Mucosa of rectum (tissue), 2 donors: ENCODE results near the gene SPTSSB.

Source experiments
- H3K27ac ChIP-seq, 2 donors: one replicate each; pipeline ENCODE4 v1.7.0; 2013; ENCODE audit warnings: inconsistent platforms in 2 of 2, low read depth in 2 of 2, low read length in 2 of 2
- H3K27me3 ChIP-seq, 2 donors: one replicate each; pipeline ENCODE4 v1.7.0; 2013; ENCODE audit warnings: low read length in 2 of 2; ENCODE audit not compliant: control insufficient read depth in 2 of 2, insufficient read depth in 2 of 2
- H3K36me3 ChIP-seq, 2 donors: one replicate each; pipeline ENCODE4 v1.7.0; 2013; ENCODE audit warnings: low read length in 2 of 2; ENCODE audit not compliant: control insufficient read depth in 2 of 2, insufficient read depth in 2 of 2
- H3K4me1 ChIP-seq, 2 donors: one replicate each; pipeline ENCODE4 v1.7.0; 2013; ENCODE audit warnings: low read length in 2 of 2, mild to moderate bottlenecking in 1 of 2; ENCODE audit not compliant: control insufficient read depth in 2 of 2, insufficient read depth in 2 of 2
- H3K4me3 ChIP-seq, 2 donors: one replicate each; pipeline ENCODE4 v1.7.0; 2013; ENCODE audit warnings: low read length in 2 of 2
- H3K9ac ChIP-seq, 2 donors: one replicate each; pipeline ENCODE4 v1.7.0; 2013; ENCODE audit warnings: low read length in 2 of 2, low read depth in 1 of 2, mild to moderate bottlenecking in 1 of 2
- H3K9me3 ChIP-seq, 2 donors: one replicate each; pipeline ENCODE4 v1.7.0; 2013; ENCODE audit warnings: low read length in 2 of 2; ENCODE audit not compliant: control insufficient read depth in 2 of 2
- donor health status: healthy.
- donor health status: Normal muscosa, but diverticular disease.

SPTSSB gene

GRCh38 chr3:161319867-161320266, 51.5 kb downstream of the SPTSSB start:
- Histone ChIP-seq H3K36me3 (no peaks in the 10 kb centered on the region), H3K9ac (no peak overlapping the region), H3K27ac (no peak overlapping the region), H3K4me3 (no peak overlapping the region), H3K9me3 (no peaks in the 10 kb centered on the region), H3K4me1 (peaks cover 0 to 9% of the 10 kb centered on the region in 2 donors), H3K27me3 (no peaks in the 10 kb centered on the region)

DNA sequence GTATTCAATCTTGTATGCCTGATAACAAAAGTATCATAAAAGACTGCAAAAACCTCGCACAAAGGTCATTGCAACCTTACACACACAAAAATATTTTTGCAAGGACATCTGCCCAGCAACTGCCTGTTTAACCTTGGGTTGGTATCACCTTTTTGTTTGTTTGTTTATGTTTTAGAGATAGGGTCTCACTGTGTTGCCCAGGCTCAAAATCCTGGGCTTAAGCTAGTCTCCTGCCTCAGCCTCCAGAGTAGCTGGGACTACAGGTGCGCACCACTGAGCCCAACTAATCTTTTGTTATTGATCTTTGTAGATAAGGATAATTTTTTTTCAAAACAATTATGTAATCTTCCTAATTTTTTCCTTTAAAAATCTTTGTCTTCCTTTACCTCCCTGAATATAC, 54.2 kb downstream of the SPTSSB start:
- H3K4me3 ChIP-seq: no peak overlapping the region

DNA sequence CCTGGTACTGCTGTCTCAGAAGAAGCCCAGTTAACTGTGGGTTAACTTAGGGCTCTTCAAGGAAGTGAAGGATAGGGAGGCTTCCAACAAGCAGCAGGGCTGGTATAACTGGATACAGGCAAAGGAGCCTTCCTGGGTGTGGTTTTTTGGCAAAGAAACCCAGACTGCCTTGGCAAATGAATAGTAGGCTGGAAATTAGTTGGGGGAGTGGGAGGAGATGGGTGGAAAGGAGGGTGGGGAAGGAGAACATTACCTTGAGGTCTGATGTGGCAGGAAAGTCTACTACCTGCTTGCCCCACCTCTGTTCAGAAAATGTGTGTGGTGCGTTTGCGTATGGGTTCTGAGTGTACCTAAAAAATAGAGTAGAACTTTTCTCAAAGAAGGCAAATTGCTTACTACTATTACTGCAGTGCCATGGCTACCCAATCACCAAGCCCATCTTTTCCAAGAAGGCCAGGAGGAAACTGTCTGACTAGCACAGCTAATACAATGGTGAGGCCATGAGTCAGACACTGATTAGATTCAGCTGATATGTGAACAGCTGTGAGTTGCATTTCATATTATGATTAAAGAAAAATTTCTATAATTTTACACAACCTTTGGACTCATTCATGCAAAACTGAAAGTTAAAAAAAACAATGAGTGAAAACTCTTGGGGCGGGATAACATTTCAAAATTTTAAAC, 55.2 kb downstream of the SPTSSB start:
- H3K9me3 ChIP-seq: no peaks in the 10 kb centered on the region
- no peak overlapping the region for H3K9ac ChIP-seq
- peaks cover 0 to 9% of the 10 kb centered on the region in 2 donors for H3K4me1 ChIP-seq
- H3K36me3 ChIP-seq: no peaks in the 10 kb centered on the region
- no peaks in the 10 kb centered on the region for H3K27me3 ChIP-seq
- H3K4me3 ChIP-seq: no peak overlapping the region
- no peak overlapping the region for H3K27ac ChIP-seq

More for the DNA sequence above, 54.2 kb downstream of the SPTSSB start:
- Histone ChIP-seq H3K4me1 (peaks cover 0 to 9% of the 10 kb centered on the region in 2 donors), H3K9ac (no peak overlapping the region), H3K36me3 (no peaks in the 10 kb centered on the region), H3K27me3 (no peaks in the 10 kb centered on the region), H3K9me3 (no peaks in the 10 kb centered on the region), H3K27ac (no peak overlapping the region)

DNA sequence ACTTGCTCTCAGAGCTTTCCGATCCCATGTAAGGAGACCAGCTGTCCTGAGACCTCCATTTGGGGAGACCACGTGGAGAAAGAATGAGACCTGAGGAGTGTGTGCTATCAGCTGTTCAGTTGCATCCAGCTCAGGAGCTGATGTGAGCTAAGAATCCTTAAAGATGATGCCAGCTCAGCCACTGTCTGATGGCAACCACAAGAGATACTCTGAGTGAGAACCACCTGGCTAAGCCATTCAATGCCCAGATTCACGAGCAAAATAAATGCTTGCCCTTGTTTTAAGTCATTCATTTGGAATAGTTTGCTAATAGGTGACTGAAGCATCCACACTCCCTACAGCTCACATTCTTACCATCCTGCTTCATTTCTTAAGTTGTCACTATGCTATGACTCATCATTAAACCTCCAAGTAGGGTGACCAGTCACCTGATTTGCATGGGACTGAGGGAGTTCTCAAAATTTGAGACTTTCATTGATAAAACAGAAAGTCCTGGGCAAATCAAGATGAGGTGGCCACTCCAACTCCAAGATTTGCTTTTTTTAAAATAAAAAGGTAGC, 56.4 kb downstream of the SPTSSB start:
- peaks cover 0 to 9% of the 10 kb centered on the region in 2 donors for H3K4me1 ChIP-seq

GRCh38 chr3:161310649-161311423, 60.5 kb downstream of the SPTSSB start:
- H3K9me3 ChIP-seq: no peaks in the 10 kb centered on the region
- H3K9ac ChIP-seq: no peak overlapping the region
- H3K4me3 ChIP-seq: no peak overlapping the region
- H3K36me3 ChIP-seq: no peaks in the 10 kb centered on the region
- peaks cover 0 to 4% of the 10 kb centered on the region in 2 donors for H3K4me1 ChIP-seq
- H3K27me3 ChIP-seq: no peaks in the 10 kb centered on the region
- H3K27ac ChIP-seq: no peak overlapping the region

More for the DNA sequence above, 56.4 kb downstream of the SPTSSB start:
- Histone ChIP-seq H3K27ac (no peak overlapping the region), H3K27me3 (no peaks in the 10 kb centered on the region), H3K4me3 (no peak overlapping the region), H3K36me3 (no peaks in the 10 kb centered on the region), H3K9ac (no peak overlapping the region), H3K9me3 (no peaks in the 10 kb centered on the region)

GRCh38 chr3:161305095-161305991, 66.0 kb downstream of the SPTSSB start:
- Histone ChIP-seq H3K9me3 (no peaks in the 10 kb centered on the region), H3K4me1 (no peaks in the 10 kb centered on the region), H3K4me3 (no peak overlapping the region), H3K27ac (no peak overlapping the region), H3K9ac (no peak overlapping the region), H3K36me3 (no peaks in the 10 kb centered on the region), H3K27me3 (no peaks in the 10 kb centered on the region)

DNA sequence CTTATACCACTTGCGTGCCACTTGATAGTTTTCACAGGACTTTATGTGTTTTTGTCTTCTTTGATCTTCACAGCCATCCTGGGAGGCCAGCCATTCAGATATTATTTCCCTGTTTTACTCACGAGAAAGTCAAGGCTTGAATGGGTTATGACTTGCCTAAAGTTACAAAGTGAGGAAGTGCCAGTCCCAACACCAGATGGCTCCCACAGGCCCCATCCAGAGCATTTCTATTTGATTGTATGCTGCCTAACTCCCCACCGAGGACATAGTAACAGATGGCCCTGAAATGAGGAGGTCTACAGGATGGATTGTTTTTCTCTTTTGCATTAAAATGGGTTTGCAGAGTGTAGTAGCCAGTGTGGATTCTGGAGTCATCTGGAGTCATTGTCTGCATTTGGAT, 74.5 kb downstream of the SPTSSB start:
- Histone ChIP-seq H3K9ac (no peak overlapping the region), H3K4me1 (no peaks in the 10 kb centered on the region), H3K27ac (no peak overlapping the region), H3K27me3 (no peaks in the 10 kb centered on the region), H3K36me3 (no peaks in the 10 kb centered on the region), H3K4me3 (no peak overlapping the region), H3K9me3 (peaks cover 2 to 4% of the 10 kb centered on the region in 2 donors)

DNA sequence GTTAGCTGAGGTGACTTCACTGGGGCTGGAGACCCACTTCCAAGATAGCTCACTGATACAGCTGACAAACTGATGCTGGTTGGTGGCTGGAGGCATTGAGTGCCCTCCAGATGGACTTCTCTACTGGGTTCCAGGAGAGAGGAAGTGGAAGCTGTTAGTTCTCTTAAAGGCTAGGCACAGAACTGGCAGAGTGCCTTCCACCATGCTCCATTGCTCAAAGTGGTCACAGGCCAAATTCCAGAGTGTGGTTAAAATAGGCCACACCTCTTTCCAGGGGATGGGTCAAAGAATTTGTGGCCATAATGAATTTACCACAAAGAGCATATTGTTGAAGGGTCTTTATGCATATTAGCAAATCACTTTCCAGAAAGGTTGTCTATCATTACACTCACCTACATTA, 76.0 kb downstream of the SPTSSB start:
- no peaks in the 10 kb centered on the region for H3K27me3 ChIP-seq
- H3K9ac ChIP-seq: no peak overlapping the region
- no peak overlapping the region for H3K27ac ChIP-seq
- H3K4me1 ChIP-seq: no peaks in the 10 kb centered on the region
- peaks cover 2 to 4% of the 10 kb centered on the region in 2 donors for H3K9me3 ChIP-seq
- no peaks in the 10 kb centered on the region for H3K36me3 ChIP-seq
- no peak overlapping the region for H3K4me3 ChIP-seq
